Activated T-helper 2 cell treated with anti-CD3 and anti-CD28 coated beads, Interferon-gamma antibody, Interleukin-2, Interleukin-4, amounts not matched to agents 10 μg/mL and 5 μg/mL and 100 μg/mL, durations not matched to agents 14 hours and 24 hours and 36 hours (primary cell): ENCODE results near the gene RNF111. TPM values are rescaled to one million over a fixed set of nuclear protein-coding genes. Genes with fewer than 3 reads are reported as not detected.
"Not testable (repeated sequence)": the region's sequence is repeated elsewhere in the genome, so short reads cannot be mapped to it uniquely, and the experiment has no call there.

Experiments used
- DNase-seq: peaks from one replicate; pipeline ENCODE4 v3.0.0; 2021; ENCODE audit warnings: low spot score
- H3K27ac Mint-ChIP-seq: one replicate; pipeline ENCODE4 v1.8.0; 2021; ENCODE audit warnings: mixed read lengths
- H3K27me3 Mint-ChIP-seq: one replicate; pipeline ENCODE4 v1.8.0; 2021; ENCODE audit warnings: low read depth, mixed read lengths
- H3K36me3 Mint-ChIP-seq: one replicate; pipeline ENCODE4 v1.8.0; 2021; ENCODE audit warnings: low read depth, mixed read lengths
- H3K4me1 Mint-ChIP-seq: one replicate; pipeline ENCODE4 v1.8.0; 2021; ENCODE audit warnings: low read depth, mixed read lengths
- H3K4me3 Mint-ChIP-seq: one replicate; pipeline ENCODE4 v1.8.0; 2021; ENCODE audit warnings: low read depth, mild to moderate bottlenecking, moderate library complexity, mixed read lengths
- H3K9me3 Mint-ChIP-seq: one replicate; pipeline ENCODE4 v1.8.0; 2021; ENCODE audit warnings: mixed read lengths
- intact Hi-C: fragments of 100-400 bp; cut with micrococcal nuclease; formaldehyde crosslinking; loops from one replicate; pipeline ENCODE4 v1.15.1; 2023
- total RNA-seq: library from RNA; stranded (reverse); gene quantifications from 2 replicates; pipeline ENCODE4 v1.2.3, GENCODE V29; 2022

Gene RNF111
- total RNA-seq, 1 donor from 2014 or later, result 36.4 TPM

GRCh38 chr15:58981808-58982475 lies 5.5 kb upstream of the RNF111 start:
- Mint-ChIP-seq H3K27me3 (peaks cover 10% of the 10 kb centered on the region), H3K4me1 (peaks cover 30% of the 10 kb centered on the region), H3K27ac (peak overlapping the region; percentile 48), H3K9me3 (no peaks in the 10 kb centered on the region), H3K36me3 (no peaks in the 10 kb centered on the region), H3K4me3 (peak overlapping the region; percentile 56)
- no peak for DNase-seq
- intact Hi-C loops, result loop anchor here (10.0 kb wide), 3 partner anchors 153 to 683 kb away; no protein-coding TSS in a partner anchor

- DNase-seq, result no peak
- H3K27ac Mint-ChIP-seq, result no peak overlapping the region
- peaks cover 10% of the 10 kb centered on the region for H3K27me3 Mint-ChIP-seq
- peaks cover 32% of the 10 kb centered on the region for H3K4me1 Mint-ChIP-seq
- H3K4me3 Mint-ChIP-seq, result no peak overlapping the region
- H3K9me3 Mint-ChIP-seq, result no peaks in the 10 kb centered on the region
- H3K36me3 Mint-ChIP-seq, result peaks cover 3% of the 10 kb centered on the region
- intact Hi-C loops, result loop anchor here (10.0 kb wide), 3 partner anchors 152 to 682 kb away; no protein-coding TSS in a partner anchor
These were observed 4.2 kb upstream of the RNF111 start for GRCh38 chr15:58983261-58983660.

- peaks cover 10% of the 10 kb centered on the region for H3K27me3 Mint-ChIP-seq
- H3K4me1 Mint-ChIP-seq, result peaks cover 33% of the 10 kb centered on the region
- intact Hi-C loops, result loop anchor here (5.0 to 10.0 kb wide), 4 partner anchors 67 to 679 kb away; no protein-coding TSS in a partner anchor
These were observed 2.0 kb upstream of the RNF111 start for GRCh38 chr15:58985443-58985842.

GRCh38 chr15:58987036-58987435 lies 427 bp upstream of the RNF111 start:
- Mint-ChIP-seq H3K4me1 (peaks cover 29% of the 10 kb centered on the region), H3K36me3 (peaks cover 26% of the 10 kb centered on the region), H3K27ac (peak overlapping the region; percentile 88), H3K27me3 (peaks cover 10% of the 10 kb centered on the region), H3K4me3 (peak overlapping the region; percentile 93), H3K9me3 (no peaks in the 10 kb centered on the region)
- no peak for DNase-seq
- intact Hi-C loops, result loop anchor here (2.0 to 10.0 kb wide), 5 partner anchors 54 to 678 kb away; partner anchors contain the start of gene SLTM

More at GRCh38 chr15:58985443-58985842, 2.0 kb upstream of the RNF111 start:
- H3K36me3 Mint-ChIP-seq, result peaks cover 12% of the 10 kb centered on the region
- H3K27ac Mint-ChIP-seq, result no peak overlapping the region
- no peaks in the 10 kb centered on the region for H3K9me3 Mint-ChIP-seq
- DNase-seq, result no peak
- no peak overlapping the region for H3K4me3 Mint-ChIP-seq

GRCh38 chr15:58988006-58988785 lies 733 bp downstream of the RNF111 start:
- intact Hi-C loops, result loop anchor here (5.0 to 10.0 kb wide), 4 partner anchors 64 to 677 kb away; no protein-coding TSS in a partner anchor
- peak; percentile 54 for DNase-seq
- Mint-ChIP-seq H3K4me3 (peak overlapping the region; percentile 93), H3K9me3 (no peaks in the 10 kb centered on the region), H3K27me3 (peaks cover 10% of the 10 kb centered on the region), H3K4me1 (peaks cover 25% of the 10 kb centered on the region), H3K36me3 (peaks cover 32% of the 10 kb centered on the region), H3K27ac (peak overlapping the region; percentile 88)

GRCh38 chr15:58992181-58992580 lies 4.7 kb downstream of the RNF111 start:
- no peak overlapping the region for H3K4me3 Mint-ChIP-seq

GRCh38 chr15:58994906-58995453 lies 7.5 kb downstream of the RNF111 start:
- DNase-seq, result no peak
- Mint-ChIP-seq H3K9me3 (no peaks in the 10 kb centered on the region), H3K4me1 (peaks cover 25% of the 10 kb centered on the region), H3K27me3 (no peaks in the 10 kb centered on the region), H3K4me3 (no peak overlapping the region), H3K36me3 (peaks cover 43% of the 10 kb centered on the region), H3K27ac (peak overlapping the region; percentile 2)
- intact Hi-C loops, result no loop called here

More at GRCh38 chr15:58992181-58992580, 4.7 kb downstream of the RNF111 start:
- Mint-ChIP-seq H3K9me3 (no peaks in the 10 kb centered on the region), H3K36me3 (peaks cover 45% of the 10 kb centered on the region), H3K27me3 (no peaks in the 10 kb centered on the region), H3K27ac (no peak overlapping the region), H3K4me1 (peaks cover 30% of the 10 kb centered on the region)
- intact Hi-C loops, result no loop called here
- no peak for DNase-seq

GRCh38 chr15:58999694-59000093 lies 12.2 kb downstream of the RNF111 start:
- H3K4me1 Mint-ChIP-seq, result peaks cover 29% of the 10 kb centered on the region

GRCh38 chr15:59000251-59000650 lies 12.8 kb downstream of the RNF111 start:
- H3K4me1 Mint-ChIP-seq, result peaks cover 24% of the 10 kb centered on the region

More at GRCh38 chr15:58999694-59000093, 12.2 kb downstream of the RNF111 start:
- intact Hi-C loops, result no loop called here
- no peaks in the 10 kb centered on the region for H3K9me3 Mint-ChIP-seq
- peaks cover 27% of the 10 kb centered on the region for H3K36me3 Mint-ChIP-seq
- H3K4me3 Mint-ChIP-seq, result no peak overlapping the region
- no peak overlapping the region for H3K27ac Mint-ChIP-seq
- DNase-seq, result no peak
- no peaks in the 10 kb centered on the region for H3K27me3 Mint-ChIP-seq

GRCh38 chr15:59001946-59002345 lies 14.5 kb downstream of the RNF111 start:
- Mint-ChIP-seq H3K27ac (no peak overlapping the region), H3K9me3 (no peaks in the 10 kb centered on the region), H3K4me1 (peaks cover 28% of the 10 kb centered on the region), H3K4me3 (no peak overlapping the region), H3K36me3 (peaks cover 40% of the 10 kb centered on the region), H3K27me3 (no peaks in the 10 kb centered on the region)
- intact Hi-C loops, result no loop called here
- no peak for DNase-seq

More at GRCh38 chr15:59000251-59000650, 12.8 kb downstream of the RNF111 start:
- H3K4me3 Mint-ChIP-seq, H3K9me3 Mint-ChIP-seq, intact Hi-C loops, H3K27ac Mint-ChIP-seq, DNase-seq, H3K27me3 Mint-ChIP-seq: not testable (repeated sequence)
- H3K36me3 Mint-ChIP-seq, result peaks cover 27% of the 10 kb centered on the region

GRCh38 chr15:59002418-59002859 lies 15.0 kb downstream of the RNF111 start:
- intact Hi-C loops, result no loop called here
- Mint-ChIP-seq H3K4me3 (no peak overlapping the region), H3K9me3 (no peaks in the 10 kb centered on the region), H3K36me3 (peaks cover 45% of the 10 kb centered on the region), H3K4me1 (peaks cover 27% of the 10 kb centered on the region), H3K27me3 (no peaks in the 10 kb centered on the region), H3K27ac (no peak overlapping the region)
- no peak for DNase-seq

- Mint-ChIP-seq H3K4me1 (peaks cover 25% of the 10 kb centered on the region), H3K27me3 (no peaks in the 10 kb centered on the region), H3K4me3 (no peak overlapping the region), H3K27ac (no peak overlapping the region), H3K9me3 (no peaks in the 10 kb centered on the region), H3K36me3 (peaks cover 50% of the 10 kb centered on the region)
- intact Hi-C loops, result no loop called here
- DNase-seq, result no peak
These were observed 18.1 kb downstream of the RNF111 start for GRCh38 chr15:59005579-59005978.
